HPDE6-E6E7 (cell line): ENCODE data around the gene MAP2K6.

Experiments
- DNase-seq: peaks from one replicate; pipeline ENCODE4 v3.0.0; 2011; ENCODE audit warnings: missing footprints; ENCODE audit errors: extremely low spot score

MAP2K6 gene

DNA sequence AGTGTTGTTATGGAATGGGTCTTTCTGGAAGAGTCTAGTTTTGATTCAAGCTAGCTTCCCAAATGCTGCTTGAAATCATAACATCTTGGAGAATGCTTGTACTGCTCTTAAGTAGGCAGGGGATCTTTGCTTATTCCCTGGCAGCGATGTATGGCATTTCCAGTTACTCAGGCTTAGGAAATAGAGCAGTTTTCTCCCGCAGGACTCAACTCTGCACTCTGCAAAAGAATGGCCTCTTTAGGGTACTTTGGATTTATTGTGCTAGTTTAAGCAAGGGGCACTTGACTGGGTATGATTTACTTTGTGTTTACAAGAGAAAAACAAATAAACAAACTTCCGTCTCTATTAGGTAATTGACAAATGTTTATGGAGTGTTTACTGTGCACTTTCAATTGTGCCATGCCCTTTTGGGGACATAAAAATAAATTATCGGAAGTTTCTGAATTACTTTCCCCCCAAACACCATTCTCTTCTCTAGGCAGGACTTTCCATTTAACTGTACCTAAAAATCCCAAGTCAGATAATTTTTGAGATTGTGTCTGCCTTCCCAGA, 164.0 kb downstream of the MAP2K6 start:
- DNase-seq, result no peak

DNA sequence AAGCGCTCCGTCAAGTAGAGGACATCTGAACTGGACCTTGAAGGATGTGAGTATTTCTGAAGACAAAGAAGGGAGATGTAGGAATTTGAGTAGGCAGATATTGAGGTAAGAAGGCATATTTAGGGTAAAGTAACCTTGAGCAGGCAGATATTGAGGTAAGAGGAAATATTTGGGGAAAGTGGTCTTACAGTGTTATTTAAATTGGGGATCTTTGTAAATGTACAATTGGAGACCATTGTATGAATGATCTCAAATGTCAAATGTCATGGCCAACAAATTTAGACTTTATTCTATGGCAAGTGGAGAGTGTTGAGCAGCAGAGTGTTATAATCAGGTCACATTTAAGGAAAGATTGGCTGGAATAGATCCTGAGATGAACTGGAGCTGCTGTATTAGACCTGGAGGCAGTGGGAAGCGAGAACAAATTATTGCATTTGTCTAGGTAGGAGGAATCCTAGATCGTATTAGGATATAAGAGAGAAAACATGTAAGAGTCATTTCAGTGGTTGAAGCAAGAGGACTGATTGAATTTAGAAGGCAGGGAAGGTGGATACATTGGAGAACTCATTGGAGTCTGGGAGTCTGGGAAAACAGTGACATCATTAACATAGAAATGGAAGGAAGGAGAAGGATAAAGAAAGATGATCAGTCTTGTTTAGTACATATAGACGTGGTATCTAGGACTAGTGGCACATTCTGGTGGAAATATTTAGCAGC, 165.6 kb downstream of the MAP2K6 start:
- no peak for DNase-seq

DNA sequence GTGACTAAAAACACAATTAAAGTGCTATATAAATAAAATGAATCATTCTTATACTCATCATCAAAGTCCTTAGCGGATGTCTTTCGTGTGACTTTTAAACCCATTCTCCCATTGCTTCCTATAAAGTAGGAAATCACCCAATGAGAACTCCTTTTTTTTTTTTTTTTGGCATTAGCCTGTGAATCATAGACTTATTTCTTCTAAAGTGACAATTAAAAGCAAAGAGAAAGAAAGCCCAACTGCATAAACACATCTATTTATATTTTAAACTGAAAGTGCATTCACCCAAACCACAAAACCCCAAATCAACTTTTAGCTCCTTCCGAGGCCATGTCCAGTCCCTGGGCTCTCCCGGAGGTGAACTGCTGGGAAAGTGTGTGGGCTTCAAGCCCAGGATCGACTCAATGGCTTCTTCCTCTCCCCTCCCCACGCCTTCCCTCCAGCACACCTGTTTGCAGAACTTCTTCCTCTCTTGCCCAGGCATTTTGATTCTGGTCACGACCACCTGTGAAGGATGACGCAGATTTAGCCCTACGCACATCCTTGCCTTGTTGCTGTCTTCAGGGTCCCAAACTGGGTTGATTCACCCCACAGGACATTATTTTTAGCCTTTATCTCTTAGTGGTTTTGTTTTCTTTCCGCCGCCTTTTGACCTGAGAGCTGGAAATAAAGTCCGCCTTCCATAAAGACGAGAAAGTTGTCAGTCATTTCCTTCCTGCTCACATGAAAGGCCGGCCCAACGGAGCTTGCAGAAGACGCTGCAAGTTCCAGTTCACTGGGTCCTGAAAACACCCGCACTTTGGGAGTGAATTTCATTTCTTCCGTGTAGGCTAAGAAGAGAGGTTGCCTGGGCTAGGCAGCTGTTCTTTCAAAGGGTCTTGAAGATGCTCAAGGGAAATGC, 166.8 kb downstream of the MAP2K6 start:
- DNase-seq, result no peak

DNA sequence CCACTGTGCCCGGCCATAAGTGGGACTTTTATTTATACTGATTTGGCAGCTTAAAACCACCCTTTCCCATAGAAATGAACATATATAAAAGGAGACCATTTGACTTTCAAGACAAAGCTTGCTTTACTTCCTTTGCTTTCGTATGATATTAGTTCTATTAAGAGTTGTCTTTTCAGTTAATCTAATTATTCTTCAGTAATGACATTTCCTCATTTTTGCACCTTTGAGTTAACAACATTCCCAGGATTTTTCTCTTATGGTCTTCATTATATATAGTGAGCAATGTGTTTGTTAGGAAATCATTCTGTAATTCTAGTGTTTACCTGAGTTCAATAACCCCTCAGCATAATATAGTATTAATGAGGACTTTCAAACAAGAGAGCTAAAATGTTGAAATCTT, 173.8 kb downstream of the MAP2K6 start:
- no peak for DNase-seq

DNA sequence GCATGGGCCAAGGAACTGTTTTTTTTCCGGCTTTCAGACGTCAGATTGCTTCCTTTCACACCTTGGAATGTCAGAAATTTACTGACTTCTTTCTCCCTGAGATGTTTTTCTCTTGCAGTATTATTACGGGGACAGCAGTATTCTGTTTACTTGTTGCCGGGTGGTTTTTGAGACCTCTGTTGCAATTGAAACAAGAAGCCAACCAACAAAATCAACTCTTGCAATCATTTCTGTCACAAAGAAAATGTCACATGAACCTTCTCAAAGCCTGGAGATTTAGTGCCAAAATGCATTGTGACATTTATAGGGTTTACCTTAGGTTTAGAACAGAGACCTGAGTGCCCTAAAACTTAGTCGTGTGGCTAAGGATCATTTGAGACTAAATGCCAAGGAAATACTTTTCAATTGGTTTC, 174.3 kb downstream of the MAP2K6 start:
- no peak for DNase-seq

DNA sequence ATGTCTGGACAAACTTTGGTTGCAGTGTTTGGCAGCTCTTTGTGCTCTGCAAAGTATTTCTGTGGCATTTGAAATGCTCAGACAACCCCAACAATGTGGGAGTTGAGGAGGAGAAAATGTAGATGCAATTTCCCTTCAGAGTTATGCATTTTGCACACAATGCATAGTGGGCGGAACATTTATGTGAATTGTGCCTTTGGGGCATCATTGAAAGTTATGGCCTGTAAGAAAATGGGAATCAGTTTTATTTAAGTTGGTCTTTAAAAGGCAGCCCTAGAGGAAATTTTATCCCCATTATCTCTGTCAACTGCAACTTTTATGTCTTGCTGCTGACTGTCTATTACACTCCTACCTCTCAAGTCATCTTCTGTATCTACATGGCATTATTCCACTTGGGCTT, 176.2 kb downstream of the MAP2K6 start:
- DNase-seq, result no peak

DNA sequence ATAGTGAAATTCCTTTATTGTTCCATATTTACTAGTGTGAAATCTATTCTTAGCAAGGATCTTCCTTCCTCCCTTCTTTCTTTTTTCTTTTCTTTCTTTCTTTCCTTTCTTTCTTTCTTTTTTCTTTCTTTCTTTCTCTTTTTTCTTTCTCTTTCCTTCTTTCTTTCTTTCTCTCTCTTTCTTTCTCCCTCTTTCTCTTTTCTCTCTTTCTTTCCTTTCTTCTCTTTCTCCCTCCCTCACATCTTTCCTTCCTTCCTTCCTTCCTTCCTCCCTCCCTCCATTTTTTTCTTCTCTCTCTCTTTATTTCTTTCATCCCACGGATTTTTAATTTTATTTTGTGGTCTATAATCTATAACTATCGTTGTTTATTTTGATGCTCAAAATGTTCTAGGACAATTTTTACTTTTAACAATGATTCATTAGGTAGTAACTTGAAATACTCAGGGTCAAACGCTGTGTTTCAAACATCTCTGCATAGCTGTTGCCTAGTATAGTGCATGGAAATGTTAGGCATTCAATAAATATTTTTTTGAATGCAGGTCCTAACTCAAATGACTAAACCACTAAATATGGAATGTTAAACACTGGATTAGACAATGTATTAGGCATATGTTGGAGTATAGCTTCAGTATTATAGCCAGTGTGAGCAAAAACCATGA, 178.3 kb downstream of the MAP2K6 start:
- no peak for DNase-seq

DNA sequence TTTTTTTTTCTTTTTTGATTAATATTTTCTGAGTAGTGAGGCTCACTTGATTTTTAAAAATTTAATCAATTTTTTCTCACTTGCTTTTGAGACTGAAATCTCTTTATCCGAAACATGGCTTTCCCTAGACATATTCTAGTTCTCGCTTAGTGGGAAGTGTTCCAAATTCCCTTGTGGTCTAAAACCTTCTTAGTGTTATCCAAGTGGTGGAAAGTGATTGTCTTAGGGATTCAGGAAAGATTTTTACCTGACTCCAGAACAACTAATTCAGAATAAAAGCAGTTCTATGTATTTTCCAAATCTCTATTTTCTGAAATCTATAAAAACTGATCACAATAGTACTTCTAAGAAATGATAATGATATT, 178.8 kb downstream of the MAP2K6 start:
- no peak for DNase-seq

DNA sequence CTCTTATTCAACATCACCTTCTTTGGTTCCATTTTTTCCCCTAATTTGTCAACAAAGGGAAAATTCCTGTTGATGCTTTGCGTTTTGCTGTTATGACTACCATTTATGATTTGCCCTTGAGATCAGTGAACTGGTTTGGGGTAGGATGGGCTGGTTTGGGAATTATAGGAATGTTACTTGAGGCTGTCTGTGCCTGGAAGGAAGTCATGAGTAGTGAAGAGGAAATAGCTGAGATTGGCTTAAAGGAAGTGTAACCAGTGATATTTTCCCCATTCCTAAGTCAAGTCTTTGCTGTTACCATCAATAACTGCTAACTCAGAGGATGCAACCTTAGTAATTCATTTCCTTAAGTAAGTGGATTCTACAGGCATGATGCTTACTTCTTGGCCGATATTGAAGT, 179.2 kb downstream of the MAP2K6 start:
- no peak for DNase-seq

DNA sequence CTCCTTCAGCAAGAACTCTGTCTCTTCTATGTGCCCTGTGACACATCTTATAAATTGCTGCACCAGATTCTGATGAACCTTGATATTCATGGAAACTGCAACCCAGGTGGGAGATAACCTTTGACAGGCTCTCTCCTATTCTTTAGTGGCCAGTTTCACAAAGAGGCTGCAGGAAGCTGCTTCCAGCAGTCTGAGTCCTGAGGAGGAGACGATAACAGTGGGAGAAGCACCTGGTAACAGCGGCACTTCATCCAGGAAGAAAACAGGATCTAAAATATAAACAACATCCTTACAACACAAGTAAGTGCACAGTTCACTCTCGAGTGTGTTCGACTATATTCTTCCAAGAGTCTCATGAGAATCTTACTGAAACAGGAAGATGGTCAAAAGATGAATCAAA, 180.1 kb downstream of the MAP2K6 start:
- no peak for DNase-seq

DNA sequence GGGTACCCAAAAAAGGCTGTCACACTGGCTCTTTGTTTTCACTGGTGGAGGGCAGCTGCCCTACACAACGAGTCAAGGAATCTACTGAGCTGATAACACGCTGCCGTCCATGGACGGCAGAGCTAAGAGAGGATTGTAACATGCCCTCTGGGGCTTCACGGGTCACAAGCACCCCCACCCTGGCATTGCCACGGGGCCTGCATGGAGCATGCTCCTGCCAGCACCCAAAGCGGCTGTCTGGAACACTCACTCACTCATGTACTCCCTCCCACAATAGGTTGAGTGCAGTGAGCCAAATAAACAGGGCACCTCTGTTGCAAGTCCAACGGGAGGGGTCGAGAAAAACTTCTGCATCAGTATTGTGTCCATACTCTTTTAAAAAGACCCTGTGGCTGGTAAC, 181.6 kb downstream of the MAP2K6 start:
- DNase-seq, result no peak

DNA sequence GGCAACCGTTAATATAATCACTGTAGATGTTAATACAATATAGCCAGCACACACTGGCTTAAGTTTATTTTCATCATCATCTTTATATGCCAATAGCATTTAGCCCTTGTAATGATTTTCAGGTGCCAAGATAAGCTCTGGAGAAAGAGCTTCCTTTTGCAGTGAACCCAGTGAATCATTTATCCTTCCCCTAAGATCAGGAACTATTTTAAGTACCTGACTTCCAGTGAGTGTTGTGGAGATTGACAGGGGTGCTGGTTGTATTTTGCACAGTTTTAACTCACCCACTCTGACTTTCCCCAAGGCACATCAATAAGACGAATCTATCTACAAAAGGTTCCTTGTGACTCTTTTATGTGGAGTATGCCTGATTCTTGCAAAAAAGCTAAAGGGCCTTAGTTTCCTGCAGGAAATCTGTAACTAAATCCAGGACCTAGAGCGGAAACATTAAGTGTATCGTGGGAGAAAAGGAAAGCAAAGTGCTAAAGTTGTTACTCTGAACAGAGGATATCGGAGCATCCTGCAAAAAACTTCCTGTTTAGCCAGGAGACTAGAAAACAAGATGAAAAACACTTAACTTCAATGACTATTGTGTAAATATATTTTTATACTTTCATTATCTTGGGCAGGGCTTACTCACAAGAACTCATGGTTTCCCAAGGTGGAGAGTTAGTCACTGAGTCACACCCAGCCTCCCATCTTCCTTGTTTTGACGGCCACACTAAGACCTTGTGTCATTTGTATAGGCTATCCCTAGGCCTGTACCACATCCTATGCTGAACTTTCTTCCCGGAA, 183.6 kb downstream of the MAP2K6 start:
- DNase-seq, result peak; percentile 76

DNA sequence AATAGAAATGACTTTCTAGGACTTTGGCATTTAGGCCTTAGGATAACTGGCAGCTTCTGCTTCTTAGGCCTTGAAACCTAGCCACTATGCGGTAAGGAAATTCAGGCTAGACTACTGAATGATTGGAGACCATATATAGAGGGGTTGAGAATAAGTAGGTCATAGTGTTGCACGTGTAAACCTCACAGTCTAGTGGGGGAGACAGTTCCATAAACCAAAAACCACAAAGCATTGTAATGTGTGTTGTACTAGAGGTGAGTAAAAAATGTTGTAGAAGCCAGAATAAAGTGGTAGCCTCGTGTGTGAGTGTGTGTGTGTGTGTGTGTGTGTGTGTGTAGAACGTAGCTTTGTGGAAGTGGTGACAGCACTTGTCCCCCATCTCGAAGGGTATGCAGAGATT, 188.5 kb downstream of the MAP2K6 start:
- no peak for DNase-seq
